Measurements from ENCODE around the gene LBP.
"Not testable (repeated sequence)": the region's sequence is repeated elsewhere in the genome, so short reads cannot be mapped to it uniquely, and the experiment has no call there.

The LBP gene

DNA sequence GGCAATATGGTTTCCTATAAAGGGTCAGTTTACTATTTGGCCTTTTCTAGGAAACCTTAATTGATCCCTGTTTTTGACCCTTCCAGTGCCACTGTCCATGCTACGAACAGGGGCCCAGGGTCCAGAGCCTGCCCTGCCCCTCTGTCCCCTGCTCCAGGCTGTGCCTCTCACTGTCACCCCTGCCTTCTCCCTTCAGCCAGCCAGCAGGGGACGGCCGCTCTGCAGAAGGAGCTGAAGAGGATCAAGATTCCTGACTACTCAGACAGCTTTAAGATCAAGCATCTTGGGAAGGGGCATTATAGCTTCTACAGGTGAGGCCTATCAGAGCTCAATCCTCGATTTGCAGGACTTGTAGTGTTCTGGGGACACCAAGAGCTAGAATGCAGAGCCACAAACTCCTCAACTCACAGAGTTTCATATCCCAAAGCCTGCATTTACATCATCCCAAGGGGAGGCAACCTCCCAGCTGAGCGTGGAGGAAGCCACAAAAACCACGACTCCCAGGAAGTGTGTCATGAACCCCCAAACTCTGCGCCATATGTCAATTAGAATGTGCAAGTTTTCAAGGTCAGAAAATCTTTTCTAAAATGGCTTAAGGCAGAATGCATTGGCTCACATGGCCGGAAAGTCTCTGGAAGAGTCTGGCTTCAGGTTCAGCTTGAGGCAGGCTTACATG lies 38.8 kb upstream of the LBP start:
- TF ChIP-seq, protein P1, sequence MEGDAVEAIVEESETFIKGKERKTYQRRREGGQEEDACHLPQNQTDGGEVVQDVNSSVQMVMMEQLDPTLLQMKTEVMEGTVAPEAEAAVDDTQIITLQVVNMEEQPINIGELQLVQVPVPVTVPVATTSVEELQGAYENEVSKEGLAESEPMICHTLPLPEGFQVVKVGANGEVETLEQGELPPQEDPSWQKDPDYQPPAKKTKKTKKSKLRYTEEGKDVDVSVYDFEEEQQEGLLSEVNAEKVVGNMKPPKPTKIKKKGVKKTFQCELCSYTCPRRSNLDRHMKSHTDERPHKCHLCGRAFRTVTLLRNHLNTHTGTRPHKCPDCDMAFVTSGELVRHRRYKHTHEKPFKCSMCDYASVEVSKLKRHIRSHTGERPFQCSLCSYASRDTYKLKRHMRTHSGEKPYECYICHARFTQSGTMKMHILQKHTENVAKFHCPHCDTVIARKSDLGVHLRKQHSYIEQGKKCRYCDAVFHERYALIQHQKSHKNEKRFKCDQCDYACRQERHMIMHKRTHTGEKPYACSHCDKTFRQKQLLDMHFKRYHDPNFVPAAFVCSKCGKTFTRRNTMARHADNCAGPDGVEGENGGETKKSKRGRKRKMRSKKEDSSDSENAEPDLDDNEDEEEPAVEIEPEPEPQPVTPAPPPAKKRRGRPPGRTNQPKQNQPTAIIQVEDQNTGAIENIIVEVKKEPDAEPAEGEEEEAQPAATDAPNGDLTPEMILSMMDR (conservative IDR thresholded peaks at IDR 0.05; ENCODE audit: low read depth) = no peak
- ChIA-PET CTCF (interaction anchor here (0.5 to 1.5 kb wide), 7 partner anchors 8 to 750 kb away, joined by 3 to 8 read pairs (median 3); no protein-coding TSS in a partner anchor), POLR2A (ENCODE audit: low non-redundant PET) (no interaction called here)
- DNase-seq (ENCODE audit: low spot score) = no peak
- no peak overlapping the region for H3K27ac ChIP-seq

DNA sequence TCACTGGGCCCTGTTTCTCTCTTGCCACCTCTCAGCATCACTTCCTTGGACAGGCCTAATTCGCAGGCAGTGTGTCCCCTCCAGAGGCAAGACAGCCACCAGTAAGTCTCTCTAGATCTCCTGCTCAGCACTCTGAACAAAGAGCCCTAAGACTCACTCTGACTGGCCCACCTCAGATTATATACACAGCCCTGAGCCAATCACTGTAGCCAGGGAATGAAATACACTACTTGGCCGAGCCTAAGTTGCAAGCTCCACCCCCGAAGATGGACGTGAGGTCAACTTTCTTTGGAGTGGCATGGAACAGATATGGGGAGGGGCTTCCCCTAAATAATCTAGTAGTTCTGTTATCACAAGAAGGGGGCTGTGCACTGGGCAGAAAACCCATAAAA lies 38.2 kb upstream of the LBP start:
- DNase-seq (ENCODE audit: low spot score) = no peak
- POLR2A ChIA-PET (ENCODE audit: low non-redundant PET) = no interaction called here
- CTCF ChIA-PET = interaction anchor here (0.5 to 1.5 kb wide), 5 partner anchors 9 to 751 kb away, joined by 3 to 8 read pairs (median 3); no protein-coding TSS in a partner anchor
- TF ChIP-seq, protein P1 (conservative IDR thresholded peaks at IDR 0.05; ENCODE audit: low read depth) = no peak
- no peak overlapping the region for H3K27ac ChIP-seq

DNA sequence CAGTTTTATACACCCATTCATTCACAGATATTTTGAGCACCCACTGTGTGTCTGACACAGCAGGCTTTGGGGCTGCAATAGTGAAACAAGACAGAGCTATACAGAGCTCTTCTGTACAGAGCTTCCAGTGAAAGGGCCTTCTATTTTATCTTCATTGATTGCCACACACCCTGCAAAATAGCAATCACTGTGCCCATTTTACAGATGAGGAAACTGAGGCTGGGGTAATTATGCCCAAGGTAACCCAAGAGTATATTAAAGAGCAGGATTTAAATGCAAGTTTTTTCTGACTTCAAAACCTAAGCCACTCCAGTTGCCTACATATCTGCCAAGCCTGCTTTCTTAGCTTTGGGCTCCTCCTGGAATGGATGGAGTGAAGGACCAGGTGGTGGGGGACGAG lies 37.8 kb upstream of the LBP start:
- DNase-seq (ENCODE audit: low spot score) = no peak
- TF ChIP-seq, protein P1 (conservative IDR thresholded peaks at IDR 0.05; ENCODE audit: low read depth) = no peak
- H3K27ac ChIP-seq = no peak overlapping the region
- POLR2A ChIA-PET (ENCODE audit: low non-redundant PET) = interaction anchor here (0.6 kb wide), 1 partner anchor 431 kb away, joined by 3 read pairs; no protein-coding TSS in a partner anchor
- CTCF ChIA-PET = interaction anchor here (1.0 to 1.2 kb wide), 3 partner anchors 9 to 14 kb away, joined by 3 to 4 read pairs (median 4); no protein-coding TSS in a partner anchor

DNA sequence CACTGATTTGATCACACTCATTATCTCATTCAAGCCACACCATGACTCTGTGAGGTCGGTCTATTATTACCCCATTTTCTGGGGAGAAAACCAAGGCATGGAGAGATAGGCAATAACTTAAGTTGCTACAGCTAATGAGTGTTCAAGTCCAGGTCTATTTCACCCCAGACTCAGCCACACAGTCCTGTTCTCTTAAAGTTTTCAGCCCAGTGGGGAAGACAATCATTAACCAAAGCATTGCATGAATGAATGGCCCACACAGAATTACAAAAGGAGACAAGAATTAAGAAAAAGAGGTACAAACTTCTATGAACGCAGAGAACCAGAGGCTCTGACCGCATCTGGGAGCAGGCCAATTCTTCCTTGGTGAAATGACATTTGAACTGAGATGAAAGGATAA lies 35.2 kb upstream of the LBP start:
- H3K27ac ChIP-seq = no peak overlapping the region
- TF ChIP-seq, protein P1 (conservative IDR thresholded peaks at IDR 0.05; ENCODE audit: low read depth) = no peak
- POLR2A ChIA-PET (ENCODE audit: low non-redundant PET) = no interaction called here
- CTCF ChIA-PET = interaction anchor here (1.0 kb wide), 1 partner anchor 11 kb away, joined by 5 read pairs; no protein-coding TSS in a partner anchor
- no peak for DNase-seq (ENCODE audit: low spot score)

DNA sequence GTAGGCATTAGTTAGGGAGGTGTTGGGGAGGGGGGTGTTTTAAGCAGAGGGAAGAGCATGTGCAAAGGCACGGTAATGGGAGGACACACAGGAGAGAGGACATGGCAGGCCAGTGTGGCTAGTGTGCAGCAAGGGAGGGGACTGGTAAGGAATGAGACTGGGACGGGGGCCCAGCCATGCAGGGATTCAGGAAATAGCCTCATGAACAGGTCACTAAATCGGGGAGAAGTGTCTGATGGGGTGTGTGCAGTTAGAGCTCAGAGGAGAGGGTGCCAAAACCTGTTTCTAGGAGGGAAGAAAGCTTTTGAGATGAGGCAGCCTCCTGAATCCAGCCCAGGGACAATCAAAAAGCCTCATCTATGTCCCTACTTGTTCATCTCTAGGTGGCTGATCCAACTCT lies 34.8 kb upstream of the LBP start:
- ChIA-PET CTCF (interaction anchor here (1.0 kb wide), 1 partner anchor 10 kb away, joined by 5 read pairs; no protein-coding TSS in a partner anchor), POLR2A (ENCODE audit: low non-redundant PET) (no interaction called here)
- TF ChIP-seq, protein P1 (conservative IDR thresholded peaks at IDR 0.05; ENCODE audit: low read depth) = no peak
- H3K27ac ChIP-seq = no peak overlapping the region
- no peak for DNase-seq (ENCODE audit: low spot score)

DNA sequence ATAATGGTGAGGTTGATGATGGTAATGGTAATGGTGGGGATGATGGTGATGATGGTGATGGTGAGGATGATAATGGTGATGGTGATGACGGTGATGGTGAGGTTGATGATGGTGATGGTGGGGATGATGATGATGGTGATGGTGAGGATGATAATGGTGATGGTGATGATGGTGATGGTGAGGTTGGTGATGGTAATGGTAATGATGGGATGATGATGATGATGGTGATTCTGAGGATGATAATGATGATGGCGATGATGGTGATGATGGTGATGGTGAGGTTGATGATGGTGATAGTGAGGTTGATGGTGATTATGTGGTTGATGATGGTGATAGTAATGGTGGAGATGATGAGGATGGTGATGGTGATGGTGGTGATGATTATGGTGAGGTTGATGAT lies 32.6 kb upstream of the LBP start:
- ChIA-PET CTCF (no interaction called here), POLR2A (ENCODE audit: low non-redundant PET) (no interaction called here)
- DNase-seq (ENCODE audit: low spot score) = no peak
- TF ChIP-seq, protein P1 (conservative IDR thresholded peaks at IDR 0.05; ENCODE audit: low read depth) = no peak
- no peak overlapping the region for H3K27ac ChIP-seq

DNA sequence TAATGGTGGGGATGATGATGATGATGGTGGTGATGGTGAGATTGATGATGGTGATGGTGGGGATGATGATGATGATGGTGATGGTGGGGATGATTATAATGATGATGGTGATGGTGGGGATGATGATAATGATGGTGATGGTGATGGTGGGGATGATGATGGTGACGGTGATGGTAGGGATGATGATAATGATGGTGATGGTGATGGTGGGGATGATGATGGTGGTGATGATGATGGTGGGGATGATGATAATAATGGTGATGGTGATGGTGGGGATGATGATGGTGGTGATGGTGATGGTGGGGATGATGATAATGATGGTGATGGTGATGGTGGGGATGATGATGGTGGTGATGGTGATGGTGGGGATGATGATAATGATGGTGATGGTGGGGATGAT lies 31.9 kb upstream of the LBP start:
- CTCF ChIA-PET = interaction anchor here (0.9 kb wide), 1 partner anchor 257 kb away, joined by 4 read pairs; no protein-coding TSS in a partner anchor
- POLR2A ChIA-PET (ENCODE audit: low non-redundant PET); H3K27ac ChIP-seq; DNase-seq (ENCODE audit: low spot score): not testable (repeated sequence)
